ENCODE results near the gene HDAC9. TPM values are rescaled to one million over a fixed set of nuclear protein-coding genes. Genes with fewer than 3 reads are reported as not detected.
A peak's percentile ranks its signal among the peaks of the same experiment; 100 is the strongest.

Gene HDAC9
- total RNA-seq, 3 donors from 2014 or later (not counting 1 experiment from before 2014, with no cell fraction given), result 19.1 to 41.1 (median 24.1) TPM

DNA sequence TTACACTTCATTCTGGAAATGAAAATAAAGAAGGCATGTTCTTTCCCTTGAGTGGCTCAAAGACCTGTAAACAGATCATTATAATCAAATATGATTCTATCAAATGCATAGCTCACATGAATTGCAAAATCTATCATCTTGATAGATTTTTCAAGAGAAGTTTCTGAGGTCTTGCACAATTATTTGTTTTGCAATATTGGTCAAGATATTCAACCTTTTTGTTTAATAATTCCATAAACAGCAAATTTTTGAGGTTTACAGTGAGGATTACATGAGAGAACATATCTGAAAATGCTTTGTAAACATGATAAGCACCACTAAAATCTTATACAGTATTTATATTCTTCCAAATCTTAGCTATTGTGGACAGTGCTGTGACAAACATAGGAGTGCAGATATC, 160.8 kb downstream of the HDAC9 start:
- Mint-ChIP-seq H3K27ac (no peak overlapping the region), H3K36me3 (peaks cover 6% of the 10 kb centered on the region), H3K4me1 (no peaks in the 10 kb centered on the region), H3K4me3 (no peak overlapping the region), H3K9me3 (no peaks in the 10 kb centered on the region), H3K27me3 (ENCODE audit: low read depth in 2 of 2) (no peaks in the 10 kb centered on the region)
- H3K4me1 ChIP-seq (ENCODE audit: control insufficient read depth, insufficient read depth, low read length), result no peaks in the 10 kb centered on the region
- DNase-seq (no peak), ATAC-seq (no peak)
- intact Hi-C loops (cut with micrococcal nuclease), result no loop called here
- no peaks in the 10 kb centered on the region for H3K9me3 ChIP-seq (ENCODE audit: control insufficient read depth, insufficient read depth, low read length)
- H3K27me3 ChIP-seq (ENCODE audit: control insufficient read depth, insufficient read depth, low read length), result no peaks in the 10 kb centered on the region
- no peak overlapping the region for H3K4me3 ChIP-seq (ENCODE audit: low read length)
- H3K36me3 ChIP-seq (ENCODE audit: control insufficient read depth, insufficient read depth, low read length), result peaks cover 3% of the 10 kb centered on the region
- H3K27ac ChIP-seq (ENCODE audit: low read length), result no peak overlapping the region
- TF ChIP-seq, protein P1, sequence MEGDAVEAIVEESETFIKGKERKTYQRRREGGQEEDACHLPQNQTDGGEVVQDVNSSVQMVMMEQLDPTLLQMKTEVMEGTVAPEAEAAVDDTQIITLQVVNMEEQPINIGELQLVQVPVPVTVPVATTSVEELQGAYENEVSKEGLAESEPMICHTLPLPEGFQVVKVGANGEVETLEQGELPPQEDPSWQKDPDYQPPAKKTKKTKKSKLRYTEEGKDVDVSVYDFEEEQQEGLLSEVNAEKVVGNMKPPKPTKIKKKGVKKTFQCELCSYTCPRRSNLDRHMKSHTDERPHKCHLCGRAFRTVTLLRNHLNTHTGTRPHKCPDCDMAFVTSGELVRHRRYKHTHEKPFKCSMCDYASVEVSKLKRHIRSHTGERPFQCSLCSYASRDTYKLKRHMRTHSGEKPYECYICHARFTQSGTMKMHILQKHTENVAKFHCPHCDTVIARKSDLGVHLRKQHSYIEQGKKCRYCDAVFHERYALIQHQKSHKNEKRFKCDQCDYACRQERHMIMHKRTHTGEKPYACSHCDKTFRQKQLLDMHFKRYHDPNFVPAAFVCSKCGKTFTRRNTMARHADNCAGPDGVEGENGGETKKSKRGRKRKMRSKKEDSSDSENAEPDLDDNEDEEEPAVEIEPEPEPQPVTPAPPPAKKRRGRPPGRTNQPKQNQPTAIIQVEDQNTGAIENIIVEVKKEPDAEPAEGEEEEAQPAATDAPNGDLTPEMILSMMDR (IDR thresholded peaks at IDR 0.05), result no peak

- DNase-seq (no peak), ATAC-seq (no peak)
- Histone ChIP-seq H3K4me1 (ENCODE audit: control insufficient read depth, insufficient read depth, low read length) (no peaks in the 10 kb centered on the region), H3K9me3 (ENCODE audit: control insufficient read depth, insufficient read depth, low read length) (no peaks in the 10 kb centered on the region), H3K27ac (ENCODE audit: low read length) (no peak overlapping the region), H3K4me3 (ENCODE audit: low read length) (no peak overlapping the region), H3K27me3 (ENCODE audit: control insufficient read depth, insufficient read depth, low read length) (no peaks in the 10 kb centered on the region), H3K36me3 (ENCODE audit: control insufficient read depth, insufficient read depth, low read length) (peaks cover 3% of the 10 kb centered on the region)
- Mint-ChIP-seq H3K27me3 (ENCODE audit: low read depth in 2 of 2) (no peaks in the 10 kb centered on the region), H3K36me3 (peaks cover 6% of the 10 kb centered on the region), H3K9me3 (no peaks in the 10 kb centered on the region), H3K4me3 (no peak overlapping the region), H3K27ac (no peak overlapping the region), H3K4me1 (no peaks in the 10 kb centered on the region)
- intact Hi-C loops (cut with micrococcal nuclease), result loop anchor here (10.0 kb wide), 1 partner anchor 885 kb away; no protein-coding TSS in a partner anchor
- 90% methylated on average over 4 of the region's 5 CpGs for WGBS (ENCODE audit: insufficient coverage)
- TF ChIP-seq, protein P1 (IDR thresholded peaks at IDR 0.05), result no peak
These were observed 164.2 kb downstream of the HDAC9 start for GRCh38 chr7:18659746-18660145.

- Mint-ChIP-seq H3K9me3 (no peaks in the 10 kb centered on the region), H3K27ac (no peak overlapping the region), H3K4me1 (no peaks in the 10 kb centered on the region), H3K36me3 (no peaks in the 10 kb centered on the region), H3K4me3 (no peak overlapping the region), H3K27me3 (ENCODE audit: low read depth in 2 of 2) (no peaks in the 10 kb centered on the region)
- 61% methylated on average over 7 of the region's 7 CpGs for WGBS (ENCODE audit: insufficient coverage)
- no peaks in the 10 kb centered on the region for H3K9me3 ChIP-seq (ENCODE audit: control insufficient read depth, insufficient read depth, low read length)
- H3K27me3 ChIP-seq (ENCODE audit: control insufficient read depth, insufficient read depth, low read length), result no peaks in the 10 kb centered on the region
- H3K27ac ChIP-seq (ENCODE audit: low read length), result no peak overlapping the region
- H3K4me1 ChIP-seq (ENCODE audit: control insufficient read depth, insufficient read depth, low read length), result no peaks in the 10 kb centered on the region
- TF ChIP-seq, protein P1 (IDR thresholded peaks at IDR 0.05), result no peak
- H3K36me3 ChIP-seq (ENCODE audit: control insufficient read depth, insufficient read depth, low read length), result no peaks in the 10 kb centered on the region
- H3K4me3 ChIP-seq (ENCODE audit: low read length), result no peak overlapping the region
- DNase-seq, result no peak
- ATAC-seq, result no peak
- intact Hi-C loops (cut with micrococcal nuclease), result loop anchor here (10.0 kb wide), 1 partner anchor 889 kb away; no protein-coding TSS in a partner anchor
These were observed 167.8 kb downstream of the HDAC9 start for GRCh38 chr7:18663321-18663720.

- H3K27ac ChIP-seq (ENCODE audit: low read length), result no peak overlapping the region
- Mint-ChIP-seq H3K4me1 (no peaks in the 10 kb centered on the region), H3K36me3 (no peaks in the 10 kb centered on the region), H3K27ac (no peak overlapping the region), H3K4me3 (no peak overlapping the region), H3K27me3 (ENCODE audit: low read depth in 2 of 2) (no peaks in the 10 kb centered on the region), H3K9me3 (no peaks in the 10 kb centered on the region)
- no peak overlapping the region for H3K4me3 ChIP-seq (ENCODE audit: low read length)
- H3K4me1 ChIP-seq (ENCODE audit: control insufficient read depth, insufficient read depth, low read length), result no peaks in the 10 kb centered on the region
- peak; percentile 79 to 96 (median 85) for ATAC-seq
- 4% methylated on average over 4 of the region's 4 CpGs for WGBS (ENCODE audit: insufficient coverage)
- TF ChIP-seq, protein P1 (IDR thresholded peaks at IDR 0.05), result peak; percentile 97
- H3K36me3 ChIP-seq (ENCODE audit: control insufficient read depth, insufficient read depth, low read length), result no peaks in the 10 kb centered on the region
- H3K9me3 ChIP-seq (ENCODE audit: control insufficient read depth, insufficient read depth, low read length), result no peaks in the 10 kb centered on the region
- intact Hi-C loops (cut with micrococcal nuclease), result loop anchor here (1.0 to 10.0 kb wide), 5 partner anchors 310 to 1774 kb away; no protein-coding TSS in a partner anchor
- H3K27me3 ChIP-seq (ENCODE audit: control insufficient read depth, insufficient read depth, low read length), result no peaks in the 10 kb centered on the region
- DNase-seq, result peak; percentile 54 to 80
These were observed 170.7 kb downstream of the HDAC9 start for GRCh38 chr7:18666107-18666728.

Data from natural killer cell (primary cell).